ENCODE measurements around the gene C5. TPM values are rescaled to one million over a fixed set of nuclear protein-coding genes. Genes with fewer than 3 reads are reported as not detected.

Gene C5
- total and polyA plus RNA-seq, 9 of the 15 experiments (the other 6 are each of a cell fraction or from before 2014, with no cell fraction given): 0.08 to 0.91 (median 0.42) TPM

- no peak overlapping the region for H3K4me3 ChIP-seq
- DNase-seq (ENCODE audit: extremely low read depth in 1 of 4, low spot score in 3 of 4) (no peak), ATAC-seq (0 out of 3 replicates have a peak, but pooled peaks have one; percentile 28), FAIRE-seq (no peak)
- no peaks in the 10 kb centered on the region for H3K9me1 ChIP-seq (ENCODE audit: control insufficient read depth, insufficient read depth, low read length)
- no peaks in the 10 kb centered on the region for H3K9me3 ChIP-seq (replicated peaks; ENCODE audit: control insufficient read depth, insufficient read depth, low read depth, low read length)
- no peak overlapping the region for H3K9ac ChIP-seq (ENCODE audit: insufficient read depth in 1 of 2, low read depth in 2 of 2, low read length in 2 of 2)
- intact Hi-C loops (cut with micrococcal nuclease): no loop called here
- H4K20me1 ChIP-seq (replicated peaks; ENCODE audit: control insufficient read depth, insufficient read depth, low read length): no peaks in the 10 kb centered on the region
- H3K79me2 ChIP-seq (ENCODE audit: control insufficient read depth, insufficient read depth, low read length): no peaks in the 10 kb centered on the region
- in situ Hi-C loops (cut with MboI): no loop called here
- CTCF ChIA-PET (ENCODE audit: low intra/inter-chr PET ratio): no interaction called here
- BruUV-seq (replicated peaks): no TSS peak
- no peaks in the 10 kb centered on the region; a peak in 1 of 5 replicates for H3K4me1 ChIP-seq (replicated peaks in 1 of 2; ENCODE audit: control insufficient read depth in 2 of 2, insufficient read depth in 2 of 2, low read length in 2 of 2)
- no peak overlapping the region for H3K27ac ChIP-seq (ENCODE audit: extremely low read depth, low read depth, low read length)
- no peak for TF ChIP-seq ZNF24 (IDR thresholded peaks at IDR 0.05)
- 0 out of 2 replicates have a peak, but pooled peaks have one; percentile 15 for TF ChIP-seq ZNF239 (CRISPR knock-in tag; IDR thresholded peaks at IDR 0.05)
- no peak for TF ChIP-seq ZNF212 (CRISPR knock-in tag; IDR thresholded peaks at IDR 0.05)
- no peak for TF ChIP-seq CREB1 (IDR thresholded peaks at IDR 0.05)
- TF ChIP-seq CREB1 (CRISPR knock-in tag; IDR thresholded peaks at IDR 0.05): no peak
- TF ChIP-seq HOXB6 (CRISPR knock-in tag; IDR thresholded peaks at IDR 0.05; ENCODE audit: borderline replicate concordance): no peak
- TF ChIP-seq SMC3 (conservative IDR thresholded peaks at IDR 0.05; ENCODE audit: insufficient read depth, low read depth, low read length): no peak
- TF ChIP-seq HMBOX1 (IDR thresholded peaks at IDR 0.05): 0 out of 2 replicates have a peak, but pooled peaks have one; percentile 23
- TF ChIP-seq TAF1 (IDR thresholded peaks at IDR 0.05; ENCODE audit: control insufficient read depth, extremely low read depth, insufficient read depth, low read length, severe bottlenecking): no peak
- TF ChIP-seq RNF2 (IDR thresholded peaks at IDR 0.05): no peak
- WGBS (ENCODE audit: insufficient coverage, low coverage, missing lambda C conversion rate): 32% methylated on average over 8 of the region's 8 CpGs
- POLR2A ChIA-PET: interaction anchor here (0.6 to 0.9 kb wide), 3 partner anchors 15 to 322 kb away, joined by 3 to 4 read pairs (median 3); no protein-coding TSS in a partner anchor
- H3K27me3 ChIP-seq (ENCODE audit: control insufficient read depth in 2 of 2, insufficient read depth in 2 of 2, low read length in 2 of 2): no peaks in the 10 kb centered on the region
- no peaks in the 10 kb centered on the region for H3K36me3 ChIP-seq (ENCODE audit: control insufficient read depth, insufficient read depth, low read length)
- H3K4me2 ChIP-seq (ENCODE audit: insufficient read depth, low read length): no peak overlapping the region
- peak overlapping the region; percentile 47; the same call in 1 of the 2 replicates for H2AFZ ChIP-seq (ENCODE audit: low read depth, low read length)
These were observed 99.4 kb downstream of the C5 start for GRCh38 chr9:120950421-120951388.
